GM19099 (cell line): Measurements from ENCODE around the gene DCAF8L2.

Experiments
- POLR2A ChIP-seq: IDR thresholded peaks from 3 replicates; pipeline ENCODE4 v1.6.1; 2011; ENCODE audit warnings: low read depth; ENCODE audit not compliant: insufficient read length; ENCODE audit errors: extremely low read depth

The DCAF8L2 gene

GRCh38 chrX:27590044-27590443 lies at the start of gene DCAF8L2:
Gene DCAF8L2, plus strand, starts transcription at chrX:27590344. Its CDS starts 156,552 bp downstream, at chrX:27746896.
- no peak for TF ChIP-seq POLR2A

GRCh38 chrX:27548624-27549023 lies 41.5 kb upstream of the DCAF8L2 start:
- no peak for TF ChIP-seq POLR2A

GRCh38 chrX:27549688-27550087 lies 40.5 kb upstream of the DCAF8L2 start:
- TF ChIP-seq POLR2A: no peak

GRCh38 chrX:27555514-27555913 lies 34.6 kb upstream of the DCAF8L2 start:
- TF ChIP-seq POLR2A: no peak

GRCh38 chrX:27565992-27566391 lies 24.2 kb upstream of the DCAF8L2 start:
- no peak for TF ChIP-seq POLR2A

GRCh38 chrX:27571164-27571563 lies 19.0 kb upstream of the DCAF8L2 start:
- no peak for TF ChIP-seq POLR2A

- TF ChIP-seq POLR2A: no peak
Measured at GRCh38 chrX:27575565-27575964, 14.6 kb upstream of the DCAF8L2 start.

GRCh38 chrX:27583976-27584375 lies 6.2 kb upstream of the DCAF8L2 start:
- no peak for TF ChIP-seq POLR2A

GRCh38 chrX:27591938-27592337 lies 1.8 kb downstream of the DCAF8L2 start:
- no peak for TF ChIP-seq POLR2A

- TF ChIP-seq POLR2A: no peak
Measured at GRCh38 chrX:27597508-27597907, 7.4 kb downstream of the DCAF8L2 start.

GRCh38 chrX:27598312-27598711 lies 8.2 kb downstream of the DCAF8L2 start:
- no peak for TF ChIP-seq POLR2A

GRCh38 chrX:27599928-27600327 lies 9.8 kb downstream of the DCAF8L2 start:
- TF ChIP-seq POLR2A: no peak

GRCh38 chrX:27600686-27601085 lies 10.5 kb downstream of the DCAF8L2 start:
- no peak for TF ChIP-seq POLR2A

- TF ChIP-seq POLR2A: no peak
Measured at GRCh38 chrX:27608671-27609070, 18.5 kb downstream of the DCAF8L2 start.

- no peak for TF ChIP-seq POLR2A
Measured at GRCh38 chrX:27619459-27619858, 29.3 kb downstream of the DCAF8L2 start.

- no peak for TF ChIP-seq POLR2A
Measured at GRCh38 chrX:27619975-27620374, 29.8 kb downstream of the DCAF8L2 start.

GRCh38 chrX:27622883-27623282 lies 32.7 kb downstream of the DCAF8L2 start:
- TF ChIP-seq POLR2A: no peak

- no peak for TF ChIP-seq POLR2A
Measured at GRCh38 chrX:27626066-27626465, 35.9 kb downstream of the DCAF8L2 start.

GRCh38 chrX:27633328-27633727 lies 43.2 kb downstream of the DCAF8L2 start:
- no peak for TF ChIP-seq POLR2A

GRCh38 chrX:27656581-27656980 lies 66.4 kb downstream of the DCAF8L2 start:
- TF ChIP-seq POLR2A: no peak
